Stromal cell of bone marrow (primary cell): ENCODE results near the gene TENM4.

ENCODE experiments used
- DNase-seq: peaks from one replicate; pipeline ENCODE4 v3.0.0-alpha.2; 2012; ENCODE audit warnings: low read depth

Gene TENM4

GRCh38 chr11:78935398-78936068 is 505.3 kb downstream of the TENM4 start:
- no peak for DNase-seq

DNA sequence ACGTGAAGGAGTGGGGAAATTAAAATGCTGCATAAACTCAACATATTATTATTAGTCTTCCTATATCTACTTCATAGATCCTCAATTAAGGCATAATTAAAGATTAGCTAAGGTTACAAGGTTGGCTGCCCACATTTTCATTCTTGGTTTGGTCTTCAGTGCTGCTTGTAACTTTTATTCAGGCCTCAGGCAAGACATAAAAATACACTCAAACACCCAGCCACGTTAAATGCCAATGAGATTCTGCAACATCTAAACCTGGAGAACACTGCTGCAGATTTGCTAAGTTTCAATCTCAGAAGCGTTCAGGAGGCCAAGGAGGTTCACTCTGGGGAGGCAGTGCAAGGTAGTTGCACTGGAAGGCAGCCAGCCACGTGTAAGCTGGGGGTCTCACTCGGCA is 507.5 kb downstream of the TENM4 start:
- no peak for DNase-seq

GRCh38 chr11:78932757-78933156 is 508.1 kb downstream of the TENM4 start:
- DNase-seq = no peak

DNA sequence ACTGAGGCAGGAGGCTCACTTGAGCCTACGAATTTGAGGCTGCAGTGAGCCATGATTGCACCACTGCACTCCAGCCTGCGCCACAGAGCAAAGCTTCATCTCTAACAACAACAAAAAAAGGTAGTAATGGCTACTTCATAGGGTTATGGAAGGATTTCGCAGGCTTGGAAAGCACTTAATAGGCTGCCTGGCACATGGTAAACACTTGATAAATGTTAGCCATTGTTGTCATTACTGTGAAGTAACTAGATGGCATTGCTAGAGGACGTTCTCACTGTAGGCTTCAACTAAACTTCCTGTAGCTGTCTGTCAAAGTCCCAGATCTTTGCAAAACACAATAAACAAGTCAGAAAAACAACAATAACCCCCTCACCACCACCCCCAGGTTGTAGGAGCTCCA is 508.9 kb downstream of the TENM4 start:
- DNase-seq = no peak

DNA sequence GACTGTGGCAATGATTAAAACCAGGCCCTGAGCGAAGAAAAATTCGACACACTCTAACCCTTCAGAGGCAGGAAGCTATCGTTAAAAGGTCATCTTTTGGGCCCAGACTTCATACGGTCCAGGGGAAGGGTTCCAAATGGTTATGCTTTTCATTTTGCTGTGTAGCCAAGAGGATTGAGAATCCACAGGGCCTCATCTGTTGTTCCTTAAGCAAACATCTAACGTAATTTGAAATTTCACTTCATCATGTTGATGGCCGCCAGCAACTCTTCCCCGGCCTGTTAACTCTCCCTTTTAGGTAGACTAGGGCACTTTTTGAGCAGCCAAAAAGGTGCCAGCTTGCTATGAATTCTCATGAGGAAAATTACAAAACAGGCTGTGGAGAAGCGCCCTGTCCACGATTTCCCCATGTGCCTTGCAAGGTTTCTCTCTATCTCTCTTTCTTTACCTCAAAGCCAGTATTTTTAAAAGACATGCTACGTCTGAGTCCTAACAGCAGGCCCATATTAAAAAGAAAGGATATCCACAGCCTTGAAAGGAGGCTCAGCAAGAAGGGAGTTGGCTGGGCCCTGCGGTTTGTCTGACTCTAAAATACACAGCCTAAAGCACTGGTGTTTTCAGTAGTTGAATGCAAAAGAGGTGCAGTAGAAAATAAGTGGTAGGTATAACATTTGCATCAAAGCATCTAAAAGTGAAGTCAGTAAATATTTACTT is 509.9 kb downstream of the TENM4 start:
- no peak for DNase-seq

GRCh38 chr11:78929906-78930220 is 511.0 kb downstream of the TENM4 start:
- no peak for DNase-seq

- DNase-seq = no peak
Observed at GRCh38 chr11:78929207-78929905, 511.5 kb downstream of the TENM4 start.

DNA sequence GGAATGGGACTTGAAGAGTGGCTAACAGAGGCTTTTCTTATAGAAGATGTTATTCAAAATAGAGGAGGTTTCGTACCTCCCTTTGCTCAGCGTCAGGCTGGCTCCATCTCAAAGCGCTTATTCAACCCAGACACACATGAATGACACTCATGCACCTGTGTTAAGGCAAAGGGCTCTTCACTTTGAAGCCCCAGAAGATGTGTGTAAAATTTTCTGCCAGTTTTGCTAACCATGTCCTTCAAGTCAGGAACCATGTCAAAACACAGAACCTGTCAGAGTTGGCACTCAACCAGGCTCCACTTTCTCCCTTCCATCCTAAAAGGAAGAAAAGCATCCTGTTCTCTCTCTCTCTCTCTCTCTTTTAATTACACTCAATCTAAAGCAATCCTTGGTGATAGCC is 513.3 kb downstream of the TENM4 start:
- DNase-seq = no peak

GRCh38 chr11:78926633-78927338 is 514.0 kb downstream of the TENM4 start:
- peak; percentile 9 for DNase-seq

- no peak for DNase-seq
Observed at GRCh38 chr11:78925387-78925786, 515.4 kb downstream of the TENM4 start.

DNA sequence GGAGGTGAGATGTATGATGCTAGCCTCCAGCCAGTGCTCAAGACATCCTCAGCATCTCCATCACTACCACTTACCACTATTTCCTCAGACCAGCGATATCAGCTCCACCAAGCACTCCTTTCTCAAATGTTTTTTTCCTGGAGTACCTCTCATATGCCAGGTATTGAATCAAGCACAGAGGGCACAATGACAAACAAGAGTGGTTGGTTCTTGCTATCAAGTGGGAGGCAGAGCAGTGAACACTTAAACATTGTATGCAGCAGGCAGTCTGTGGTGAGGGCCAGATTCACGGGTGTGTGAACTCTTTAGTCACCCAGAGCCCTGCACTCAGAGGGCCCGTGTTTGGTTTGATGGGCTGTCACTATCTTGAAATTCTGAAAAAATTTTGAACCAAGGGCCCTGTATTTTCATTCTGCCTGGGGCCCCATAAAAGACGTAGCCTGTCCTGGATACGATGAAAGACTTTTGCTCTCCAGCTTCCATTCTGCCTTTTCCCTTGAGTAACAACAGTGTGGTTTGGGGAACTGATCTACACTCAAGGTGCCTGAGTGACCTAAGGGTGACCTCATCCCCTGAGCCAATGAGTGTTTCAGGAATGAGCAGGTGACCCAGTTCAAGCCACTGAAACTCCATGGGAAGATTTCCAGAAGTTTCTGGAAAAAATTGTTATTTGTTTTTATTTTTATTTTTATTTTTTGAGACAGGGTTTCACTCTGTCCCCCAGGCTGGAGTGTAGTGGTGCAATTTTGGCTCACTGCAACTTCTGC is 517.8 kb downstream of the TENM4 start:
- no peak for DNase-seq

- no peak for DNase-seq
Observed at GRCh38 chr11:78921509-78921908, 519.3 kb downstream of the TENM4 start.

GRCh38 chr11:78920329-78920728 is 520.5 kb downstream of the TENM4 start:
- no peak for DNase-seq

GRCh38 chr11:78916759-78917158 is 524.1 kb downstream of the TENM4 start:
- no peak for DNase-seq

DNA sequence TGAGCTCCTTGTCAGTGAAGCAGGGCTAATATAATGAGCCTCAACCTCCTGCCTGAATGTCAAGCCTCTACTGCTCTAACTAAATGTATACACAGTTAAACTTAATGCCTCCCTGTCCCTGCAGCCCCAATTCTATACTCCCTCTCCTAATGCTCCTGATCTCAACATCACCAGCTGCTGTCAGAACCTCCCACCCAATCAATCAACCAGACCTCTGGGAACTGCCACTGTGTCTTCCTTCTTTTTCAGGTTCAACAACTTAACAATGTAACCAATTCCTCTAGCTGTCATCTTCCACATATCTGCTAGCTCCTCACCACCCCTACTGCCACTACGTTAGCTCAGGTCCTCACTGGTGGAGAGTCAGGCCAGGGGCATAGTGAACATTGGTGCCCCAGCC is 526.3 kb downstream of the TENM4 start:
- no peak for DNase-seq

- DNase-seq = no peak
Observed at GRCh38 chr11:78912778-78913177, 528.1 kb downstream of the TENM4 start.

GRCh38 chr11:78910322-78910721 is 530.5 kb downstream of the TENM4 start:
- DNase-seq = no peak

GRCh38 chr11:78909386-78909785 is 531.4 kb downstream of the TENM4 start:
- DNase-seq = no peak

GRCh38 chr11:78907636-78908035 is 533.2 kb downstream of the TENM4 start:
- DNase-seq = no peak

- DNase-seq = no peak
Observed at GRCh38 chr11:78906566-78906965, 534.3 kb downstream of the TENM4 start.

DNA sequence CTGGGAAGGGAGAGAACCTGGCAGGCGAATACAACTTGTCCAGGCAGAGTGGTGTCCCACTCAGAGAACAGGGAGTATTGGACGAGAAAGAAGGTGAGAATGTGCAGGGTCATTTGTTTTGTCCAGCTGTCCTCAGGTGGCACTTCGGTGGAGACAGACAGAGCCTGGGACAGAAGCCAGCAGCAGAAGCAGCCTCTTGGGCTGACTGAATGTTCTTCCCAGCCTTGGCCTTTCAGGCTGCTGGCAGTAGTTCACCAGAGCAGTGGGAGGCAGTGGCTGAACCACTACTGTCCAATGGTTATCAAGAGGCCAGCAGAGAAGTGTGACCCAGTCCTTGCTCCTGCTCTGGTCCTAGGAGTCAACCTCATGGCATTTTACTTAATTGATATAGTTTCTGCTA is 535.1 kb downstream of the TENM4 start:
- no peak for DNase-seq
